GM21381 (cell line): Measurements from ENCODE around the gene DMGDH.

Experiments
- ATAC-seq: cut with Tn5 transposase; IDR thresholded peaks from one replicate; pipeline ENCODE4 v1.9.1; 2021; ENCODE audit warnings: mild to moderate bottlenecking, moderate library complexity; ENCODE audit not compliant: unreplicated experiment

Gene DMGDH

GRCh38 chr5:79069488-79070349, at the start of gene DMGDH, which contains the start of gene BHMT2:
DMGDH (minus strand) TSS chr5:79069674; CDS start chr5:79069620, 54 bp downstream.
BHMT2 (plus strand) TSS chr5:79069767; CDS start chr5:79069783, 16 bp downstream.
- ATAC-seq, result no peak

GRCh38 chr5:79112703-79113058, 43.2 kb upstream of the DMGDH start:
- ATAC-seq, result no peak

GRCh38 chr5:79111960-79112702, 42.7 kb upstream of the DMGDH start:
- no peak for ATAC-seq

GRCh38 chr5:79111387-79111959, 42.0 kb upstream of the DMGDH start, which contains the start of gene BHMT:
BHMT (plus strand) TSS chr5:79111809; CDS start chr5:79111886, 77 bp downstream.
- ATAC-seq, result no peak

- ATAC-seq, result no peak
These were observed 40.3 kb upstream of the DMGDH start for GRCh38 chr5:79109527-79110492.

GRCh38 chr5:79108792-79109191, 39.3 kb upstream of the DMGDH start:
- ATAC-seq, result no peak

- no peak for ATAC-seq
These were observed 38.6 kb upstream of the DMGDH start for GRCh38 chr5:79108086-79108485.

- no peak for ATAC-seq
These were observed 37.7 kb upstream of the DMGDH start for GRCh38 chr5:79107020-79107796.

GRCh38 chr5:79105868-79106267, 36.4 kb upstream of the DMGDH start:
- ATAC-seq, result no peak

GRCh38 chr5:79093762-79094161, 24.3 kb upstream of the DMGDH start:
- ATAC-seq, result no peak

- no peak for ATAC-seq
These were observed 21.6 kb upstream of the DMGDH start for GRCh38 chr5:79091064-79091463.

GRCh38 chr5:79088507-79088906, 19.0 kb upstream of the DMGDH start:
- no peak for ATAC-seq

- no peak for ATAC-seq
These were observed 16.6 kb upstream of the DMGDH start for GRCh38 chr5:79086116-79086515.

- ATAC-seq, result no peak
These were observed 12.3 kb upstream of the DMGDH start for GRCh38 chr5:79081779-79082178.

- ATAC-seq, result no peak
These were observed 11.3 kb upstream of the DMGDH start for GRCh38 chr5:79080804-79081203.

- no peak for ATAC-seq
These were observed 8.3 kb upstream of the DMGDH start for GRCh38 chr5:79077680-79078365.

- ATAC-seq, result no peak
These were observed 7.3 kb upstream of the DMGDH start for GRCh38 chr5:79076819-79077218.

GRCh38 chr5:79075646-79076426, 6.4 kb upstream of the DMGDH start:
- ATAC-seq, result no peak
